Urinary bladder (tissue), 4 donors: ENCODE measurements around the gene MOB3B. TPM values are rescaled to one million over a fixed set of nuclear protein-coding genes. Genes with fewer than 3 reads are reported as not detected.
"Not testable (repeated sequence)": the region's sequence is repeated elsewhere in the genome, so short reads cannot be mapped to it uniquely, and the experiment has no call there.

Source experiments
- DNase-seq: peaks from one replicate; pipeline ENCODE4 v3.0.0-alpha.2; 2015; ENCODE audit errors: extremely low spot score
- H3K27ac ChIP-seq: one replicate; pipeline ENCODE4 v1.5.1; 2013; ENCODE audit warnings: low read depth, mild to moderate bottlenecking, moderate library complexity
- H3K36me3 ChIP-seq: one replicate; pipeline ENCODE4 v1.6.1; 2013; ENCODE audit warnings: mild to moderate bottlenecking, moderate library complexity; ENCODE audit not compliant: insufficient read depth
- H3K4me1 ChIP-seq: one replicate; pipeline ENCODE4 v1.6.1; 2013; ENCODE audit warnings: mild to moderate bottlenecking, moderate library complexity; ENCODE audit not compliant: insufficient read depth
- H3K4me3 ChIP-seq: one replicate; pipeline ENCODE4 v1.5.1; 2013; ENCODE audit warnings: low read depth, low read length
- WGBS: extraction: QIAGEN DNeasy Blood & Tissue Kit; methylation state at CpG from one replicate; pipeline ENCODE4 v1.1.7; 2013; 5-methylcytosine and 5-hydroxymethylcytosine counted together
- polyA plus RNA-seq: library from polyadenylated mRNA; stranded (reverse); fragments of 200-250 nt; gene quantifications from one replicate; pipeline ENCODE4 v1.2.3, GENCODE V29; 2013
- total RNA-seq: library from RNA; depleted of rRNA; stranded (reverse); fragments of >200 nt; gene quantifications from one replicate; pipeline ENCODE4 v1.2.3, GENCODE V29; 2014
- donor health status: healthy with polysubstance abuse.
- donor health status: healthy.

Gene MOB3B
- total and polyA plus RNA-seq, 2 donors: 3.8 to 8.0 TPM

DNA sequence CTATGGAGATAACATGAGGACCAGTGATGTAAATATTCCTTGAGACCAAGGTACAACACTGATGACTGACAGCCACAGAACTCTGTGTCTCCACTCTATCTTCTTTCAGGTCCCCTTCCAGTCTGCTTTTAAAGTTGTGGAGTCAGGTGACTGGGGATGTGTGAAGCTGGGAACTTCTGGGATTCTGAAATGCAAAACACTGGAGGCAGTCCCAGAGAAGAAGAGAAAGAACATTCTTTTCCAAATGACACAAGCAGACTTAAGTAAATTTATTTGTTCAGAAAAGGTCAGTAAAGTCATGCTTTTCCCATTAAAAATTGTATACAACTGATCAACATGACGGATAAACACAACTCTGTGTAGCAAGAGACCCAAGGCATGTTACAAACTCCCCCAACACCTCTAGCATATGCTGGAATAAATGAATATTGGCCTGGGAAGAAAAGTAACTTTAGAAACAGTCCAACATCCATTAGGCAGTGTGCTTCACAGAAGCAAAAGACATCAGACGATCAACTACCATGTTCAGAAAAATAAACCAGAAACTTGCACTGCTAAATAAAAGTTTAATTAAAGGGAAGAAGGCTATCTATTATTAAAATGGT, 98.0 kb downstream of the MOB3B start:
- WGBS: 58% methylated on average over 2 of the region's 2 CpGs
- Histone ChIP-seq H3K36me3 (no peaks in the 10 kb centered on the region), H3K27ac (no peak overlapping the region), H3K4me3 (no peak overlapping the region), H3K4me1 (no peaks in the 10 kb centered on the region)
- no peak for DNase-seq

DNA sequence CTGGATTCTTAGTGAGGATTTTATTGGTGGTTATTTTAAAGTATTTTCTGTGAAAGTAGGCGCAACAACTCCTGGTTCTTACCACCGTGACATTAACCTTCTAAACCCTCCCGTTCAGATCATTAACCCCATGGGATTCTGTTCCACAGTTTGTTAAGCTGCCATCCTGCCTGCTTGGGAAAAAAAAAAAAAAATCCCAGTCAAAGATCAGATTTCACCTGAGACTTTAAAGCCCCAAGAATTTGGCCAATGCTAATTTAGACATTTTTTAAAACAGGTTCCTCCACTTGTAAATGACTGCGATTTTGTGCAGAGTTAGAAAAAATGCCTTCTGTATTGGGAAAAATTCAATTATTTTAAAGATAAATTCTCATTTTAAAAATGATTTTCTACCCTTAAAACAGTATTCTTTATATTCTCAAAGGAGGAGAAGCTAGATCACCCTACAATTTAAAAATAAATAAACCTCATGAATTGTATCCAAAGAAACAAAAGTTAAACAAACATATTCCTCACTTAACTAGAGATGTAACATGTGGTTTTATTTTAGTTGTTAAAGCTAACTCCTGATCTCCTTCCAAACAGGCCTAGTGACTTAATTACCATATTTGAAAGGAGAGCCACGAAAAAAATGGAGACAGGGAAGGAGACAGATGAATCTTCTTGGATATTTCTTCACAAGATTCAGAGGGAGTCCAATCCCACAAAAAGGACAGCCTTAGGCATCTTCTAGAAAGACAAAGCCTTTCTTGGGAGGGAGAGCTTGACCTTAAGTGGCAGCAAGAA, 98.7 kb downstream of the MOB3B start:
- DNase-seq: no peak
- Histone ChIP-seq H3K4me1 (no peaks in the 10 kb centered on the region), H3K27ac (no peak overlapping the region), H3K4me3 (no peak overlapping the region), H3K36me3 (no peaks in the 10 kb centered on the region)
- WGBS: 73% methylated on average over 5 of the region's 5 CpGs

DNA sequence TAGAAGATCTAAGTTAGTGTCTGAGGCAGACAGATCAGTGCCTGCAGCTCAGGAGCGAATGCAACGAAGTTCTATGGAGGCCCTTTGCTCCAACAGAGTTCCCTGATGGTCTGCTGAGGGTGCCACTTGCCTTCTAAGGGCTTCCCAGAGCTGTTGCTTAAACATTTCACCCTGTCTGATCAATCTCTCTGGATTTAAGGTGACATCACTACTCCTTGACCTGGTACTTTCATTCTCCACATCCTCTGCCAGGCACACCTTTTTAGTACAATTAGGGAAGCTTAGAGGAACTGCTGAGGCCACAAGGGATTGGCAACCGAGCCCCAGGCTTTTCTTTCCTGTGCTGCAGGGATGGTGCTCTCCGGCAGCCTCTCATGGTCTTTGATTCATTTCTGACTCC, 99.7 kb downstream of the MOB3B start:
- H3K4me1 ChIP-seq: no peaks in the 10 kb centered on the region
- no peaks in the 10 kb centered on the region for H3K36me3 ChIP-seq
- no peak overlapping the region for H3K4me3 ChIP-seq
- WGBS: 84% methylated on average over 4 of the region's 4 CpGs
- DNase-seq: no peak
- H3K27ac ChIP-seq: no peak overlapping the region

DNA sequence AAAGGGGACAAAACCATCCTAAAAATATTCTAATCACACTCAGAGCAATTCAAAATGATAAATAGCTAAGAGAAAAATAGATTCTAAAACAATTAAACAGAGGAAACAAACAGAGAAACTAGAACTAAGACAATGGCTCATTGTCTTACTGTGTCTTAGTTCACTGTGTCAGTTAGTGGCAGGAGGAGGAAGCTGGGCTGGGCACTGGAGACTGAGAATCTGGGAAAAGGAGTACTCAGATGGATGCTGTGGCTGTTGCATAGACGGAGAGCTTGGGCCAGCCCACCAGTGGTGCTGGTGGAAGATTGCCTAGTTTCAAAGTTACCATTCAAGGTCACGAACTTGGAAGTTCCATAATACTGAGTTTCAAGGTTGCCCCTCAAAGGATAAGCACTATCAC, 100.2 kb downstream of the MOB3B start:
- DNase-seq: no peak
- H3K27ac ChIP-seq: no peak overlapping the region
- H3K4me3 ChIP-seq: no peak overlapping the region
- H3K4me1 ChIP-seq: no peaks in the 10 kb centered on the region
- no peaks in the 10 kb centered on the region for H3K36me3 ChIP-seq
- 95% methylated on average over 2 of the region's 2 CpGs for WGBS

DNA sequence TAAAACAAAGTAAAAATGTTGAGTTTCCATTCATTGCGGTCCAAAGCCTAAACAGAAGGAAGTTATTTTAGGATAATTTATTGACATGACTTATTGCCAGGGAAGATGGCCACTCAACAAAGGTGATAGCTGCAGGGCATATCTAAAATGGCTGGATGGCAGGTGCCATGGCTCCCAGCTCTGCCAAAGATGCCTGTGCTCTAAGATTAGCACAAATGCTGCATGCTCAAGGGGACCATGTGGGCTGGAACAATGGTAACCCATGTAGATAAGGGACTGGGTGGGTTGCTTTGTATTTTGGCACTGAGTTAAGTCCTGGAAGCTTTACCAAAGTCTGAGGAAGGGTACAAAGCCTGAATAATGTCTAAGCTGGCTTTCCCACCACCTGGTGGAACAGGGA, 101.1 kb downstream of the MOB3B start:
- DNase-seq: no peak
- Histone ChIP-seq H3K36me3 (no peaks in the 10 kb centered on the region), H3K4me1 (no peaks in the 10 kb centered on the region), H3K27ac (no peak overlapping the region), H3K4me3 (no peak overlapping the region)
- 92% methylated on average over 1 of the region's 1 CpG for WGBS

DNA sequence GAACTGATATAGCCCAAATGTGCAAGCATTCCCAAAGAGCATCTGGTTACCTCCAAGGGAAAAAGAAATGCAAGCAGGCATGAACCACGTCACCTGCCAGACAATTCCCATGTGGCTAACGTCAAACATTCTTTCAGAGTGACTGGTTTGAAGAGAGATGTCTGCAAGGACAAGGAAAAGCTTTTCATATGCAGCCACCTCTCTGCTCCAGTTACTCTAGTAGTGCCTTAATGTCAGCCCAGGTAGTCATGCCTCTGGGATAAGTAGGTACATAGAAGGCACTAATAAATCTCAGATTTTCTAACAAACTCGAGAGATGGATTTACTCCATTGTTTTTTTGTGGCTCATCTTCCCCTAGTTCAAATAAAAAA, 102.4 kb downstream of the MOB3B start:
- Histone ChIP-seq H3K4me1 (no peaks in the 10 kb centered on the region), H3K36me3 (no peaks in the 10 kb centered on the region), H3K4me3 (no peak overlapping the region), H3K27ac (no peak overlapping the region)
- DNase-seq: no peak
- 81% methylated on average over 3 of the region's 3 CpGs for WGBS

DNA sequence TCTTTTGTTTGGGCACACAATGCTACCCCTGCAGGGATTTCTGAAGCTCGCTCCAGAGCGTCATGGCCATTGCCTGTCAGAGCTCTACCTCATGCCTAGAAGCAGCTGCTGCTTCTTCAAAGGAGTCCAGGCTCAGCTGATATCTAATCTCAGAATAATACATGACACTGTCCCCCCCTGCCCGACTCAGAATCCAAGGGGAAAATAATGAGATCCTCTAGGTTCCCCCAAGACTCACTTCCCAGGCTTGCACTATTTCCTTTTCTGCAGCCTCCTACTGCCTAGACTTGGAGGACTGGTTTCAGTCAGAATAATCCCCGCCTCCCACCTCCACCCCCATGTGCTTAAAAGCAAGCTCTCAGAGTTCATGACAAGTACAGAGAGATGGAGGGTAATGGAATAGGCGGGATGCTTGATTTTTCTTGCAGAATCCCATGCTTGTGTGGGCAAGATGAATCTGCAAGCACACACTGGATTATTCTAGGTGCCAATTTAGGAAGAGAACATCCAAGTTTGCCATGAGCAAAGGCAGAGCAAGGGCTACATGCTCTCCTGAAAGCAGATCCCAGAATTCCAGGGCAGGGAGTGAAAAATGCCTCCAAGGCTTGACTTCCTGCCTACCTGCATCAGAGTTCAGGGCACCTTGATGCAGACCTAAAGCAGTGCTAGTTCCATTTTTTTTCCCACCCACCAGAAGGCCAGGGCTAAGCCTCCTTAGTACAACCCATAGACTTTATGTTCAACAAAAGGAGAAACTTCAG, 102.9 kb downstream of the MOB3B start:
- Histone ChIP-seq H3K36me3 (no peaks in the 10 kb centered on the region), H3K4me3 (no peak overlapping the region), H3K4me1 (no peaks in the 10 kb centered on the region), H3K27ac (no peak overlapping the region)
- WGBS: 80% methylated on average over 5 of the region's 5 CpGs
- DNase-seq: no peak

DNA sequence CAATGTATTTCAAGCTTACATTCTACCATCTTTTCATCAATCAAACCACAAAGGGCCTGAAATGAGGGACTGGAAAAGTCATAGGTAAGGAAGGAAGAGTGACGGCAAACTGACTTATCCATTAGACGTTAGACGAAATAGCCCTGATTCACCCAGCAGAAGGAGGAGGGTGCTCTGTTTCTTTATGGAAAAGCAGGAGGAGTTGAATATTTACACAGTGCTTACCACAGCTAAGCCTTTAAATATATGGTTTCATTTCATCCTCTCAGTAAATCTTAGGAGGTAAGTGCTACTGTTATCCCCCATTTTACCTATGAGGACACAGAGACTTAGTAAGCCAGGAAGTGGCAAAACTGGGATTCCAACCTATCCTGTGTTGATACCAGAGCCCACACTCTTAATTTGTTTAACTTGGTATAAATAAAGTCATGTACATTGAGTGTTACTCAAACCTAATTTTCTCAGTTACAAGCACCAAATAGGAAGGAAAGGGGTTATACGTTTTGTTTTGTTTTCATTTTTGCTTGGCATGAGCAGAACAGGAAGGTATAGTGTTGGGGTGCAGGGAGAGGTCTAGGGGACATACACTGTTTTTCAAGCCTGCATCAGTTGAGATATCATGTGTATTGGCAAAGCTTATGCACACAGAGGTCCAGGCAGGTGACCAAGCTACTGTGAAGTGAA, 103.6 kb downstream of the MOB3B start:
- H3K36me3 ChIP-seq: no peaks in the 10 kb centered on the region
- DNase-seq: no peak
- WGBS: 70% methylated on average over 4 of the region's 4 CpGs
- H3K27ac ChIP-seq: no peak overlapping the region
- H3K4me3 ChIP-seq: no peak overlapping the region
- H3K4me1 ChIP-seq: no peaks in the 10 kb centered on the region

DNA sequence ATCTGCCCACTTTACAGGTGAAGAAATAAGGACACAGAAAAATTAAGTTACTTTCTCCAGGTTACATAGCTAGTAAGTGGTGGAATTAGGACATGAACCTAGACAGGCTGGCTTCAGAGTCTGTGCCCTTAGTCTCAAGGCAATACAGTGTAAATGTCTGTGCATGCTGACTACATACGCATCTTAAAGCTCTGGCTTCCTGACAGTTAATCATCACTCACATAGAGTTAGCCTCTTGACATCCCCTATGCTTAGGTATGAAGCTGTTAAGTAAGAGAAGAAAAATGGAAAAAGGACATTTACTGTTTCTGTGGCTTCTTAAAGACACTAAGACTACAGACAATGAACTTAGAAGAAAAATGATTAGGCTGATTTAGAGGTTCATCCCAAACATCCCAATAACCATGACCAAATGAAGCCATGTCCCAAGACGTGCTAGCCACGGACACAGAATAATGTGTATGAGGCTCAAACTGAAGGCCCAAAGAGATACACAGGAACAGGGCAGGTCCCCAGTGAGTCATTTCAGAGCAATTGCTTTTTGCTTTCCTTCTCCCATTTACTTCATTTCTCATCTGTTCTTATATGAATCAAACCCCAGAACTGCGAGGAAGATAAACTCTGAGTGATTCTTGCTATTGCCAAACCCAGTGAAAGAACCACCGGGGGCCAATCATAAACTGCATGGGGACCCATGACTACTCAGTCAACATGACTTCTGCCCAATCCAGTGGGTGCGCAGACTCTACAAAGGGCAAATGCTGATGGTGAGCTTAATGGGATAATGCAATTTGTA, 105.5 kb downstream of the MOB3B start:
- Histone ChIP-seq H3K36me3 (no peaks in the 10 kb centered on the region), H3K4me1 (no peaks in the 10 kb centered on the region)
- WGBS: 96% methylated on average over 6 of the region's 6 CpGs

DNA sequence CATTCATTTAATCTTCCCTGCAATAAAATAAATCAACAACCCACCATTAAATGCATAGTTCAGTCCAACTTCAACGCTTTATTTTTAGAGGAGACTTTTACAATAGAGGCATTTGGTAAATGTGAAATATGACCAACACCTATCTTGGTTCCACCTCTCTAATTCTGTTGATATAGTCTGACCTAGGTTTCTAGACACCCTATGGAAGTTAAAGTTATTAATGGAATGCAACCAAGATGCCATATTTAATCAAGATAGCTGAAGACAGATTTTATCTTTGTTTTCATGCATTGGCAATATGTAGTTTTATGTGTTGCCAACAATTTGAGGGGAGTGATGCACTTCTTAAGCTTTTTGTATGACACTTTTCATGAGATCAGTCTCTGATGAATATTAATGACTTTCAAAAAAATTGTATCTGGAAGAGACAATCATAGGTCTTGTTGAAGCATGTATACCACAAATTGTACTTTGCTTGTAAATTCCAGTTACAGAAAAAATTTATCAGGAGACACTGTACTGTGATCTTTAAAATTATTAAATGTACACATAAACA, 107.3 kb downstream of the MOB3B start:
- H3K36me3 ChIP-seq: no peaks in the 10 kb centered on the region
- H3K4me1 ChIP-seq: no peaks in the 10 kb centered on the region
- H3K4me3 ChIP-seq: no peak overlapping the region
- 36% methylated on average over 1 of the region's 1 CpG for WGBS
- H3K27ac ChIP-seq: no peak overlapping the region
- DNase-seq: no peak

More for the DNA sequence above, 105.5 kb downstream of the MOB3B start:
- Histone ChIP-seq H3K4me3 (no peak overlapping the region), H3K27ac (no peak overlapping the region)
- DNase-seq: no peak

DNA sequence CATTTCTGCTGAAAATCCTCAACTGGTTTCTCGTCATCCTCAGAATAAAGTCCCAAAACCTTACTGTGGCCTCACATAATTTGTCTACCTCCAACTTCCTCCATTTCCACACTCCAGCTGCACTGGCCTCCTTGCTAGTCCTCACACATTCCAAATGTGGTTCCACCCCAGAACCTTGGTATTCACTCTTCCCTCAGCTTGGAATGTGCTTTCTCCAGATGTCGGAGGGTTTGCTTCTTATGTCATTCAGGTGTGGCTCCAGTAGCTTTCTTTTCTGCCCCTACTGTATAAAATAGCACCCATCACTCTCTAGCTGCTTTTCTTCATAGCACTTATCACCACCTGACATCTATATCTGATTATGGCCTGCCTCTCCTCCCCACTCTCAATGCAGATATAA, 108.0 kb downstream of the MOB3B start:
- DNase-seq: no peak
- Histone ChIP-seq H3K4me3 (no peak overlapping the region), H3K27ac (no peak overlapping the region), H3K36me3 (no peaks in the 10 kb centered on the region), H3K4me1 (no peaks in the 10 kb centered on the region)
- WGBS: 89% methylated on average over 2 of the region's 2 CpGs

DNA sequence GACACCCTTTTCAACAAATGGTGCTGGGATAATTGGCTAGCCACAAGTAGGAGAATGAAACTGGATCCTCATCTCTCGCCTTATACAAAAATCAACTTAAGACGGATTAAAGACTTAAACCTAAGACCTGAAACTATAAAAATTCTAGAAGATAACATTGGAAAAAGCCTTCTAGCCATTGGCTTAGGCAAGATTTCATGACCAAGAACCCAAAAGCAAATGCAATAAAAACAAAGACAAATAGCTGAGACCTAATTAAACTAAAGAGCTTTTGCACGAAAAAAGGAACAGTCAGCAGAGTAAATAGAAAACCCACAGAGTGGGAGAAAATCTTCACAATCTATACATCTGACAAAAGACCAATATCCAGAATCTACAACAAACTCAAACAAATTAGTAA, 110.1 kb downstream of the MOB3B start:
- not testable (repeated sequence) for H3K4me3 ChIP-seq, H3K36me3 ChIP-seq, H3K4me1 ChIP-seq, H3K27ac ChIP-seq, DNase-seq
- 82% methylated on average over 3 of the region's 3 CpGs for whole genome bisulfite sequencing
